ENCODE results near the gene CGB8.

DNA sequence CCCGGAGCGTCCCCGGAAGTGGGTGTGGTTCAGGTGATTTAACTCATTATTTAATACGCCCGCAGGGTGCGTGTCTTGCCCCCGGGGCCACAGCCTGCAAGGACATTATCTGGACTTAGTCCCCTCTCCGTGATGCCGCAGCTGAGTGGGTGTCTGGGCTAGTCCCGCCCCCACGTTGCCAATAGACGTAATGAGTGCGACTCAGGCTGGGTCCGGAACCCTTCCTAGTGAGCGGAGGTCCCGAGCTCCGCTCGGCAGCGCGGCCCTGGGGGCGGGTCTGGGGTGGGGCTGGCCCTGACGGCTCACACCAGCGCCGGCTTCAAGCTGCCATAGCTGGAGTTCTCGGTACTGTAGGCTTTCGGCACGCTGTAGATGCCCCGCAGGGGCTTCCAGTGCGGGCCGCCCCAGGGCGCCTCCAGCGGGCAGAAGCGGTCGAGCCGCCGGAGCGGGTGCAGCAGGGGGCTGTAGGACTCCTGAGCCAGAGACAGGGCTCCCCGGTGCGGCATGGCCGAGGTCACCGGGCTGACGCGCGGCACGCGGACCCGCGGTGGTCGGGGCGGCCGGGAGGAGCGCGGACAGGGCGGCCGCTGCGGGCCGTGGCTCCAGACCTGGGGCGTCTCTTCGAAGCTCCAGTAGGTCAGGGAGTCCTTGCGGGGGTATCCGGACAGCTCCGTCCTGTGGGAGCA is 31.1 kb downstream of the CGB8 start:
- TF ChIP-seq, protein P1, sequence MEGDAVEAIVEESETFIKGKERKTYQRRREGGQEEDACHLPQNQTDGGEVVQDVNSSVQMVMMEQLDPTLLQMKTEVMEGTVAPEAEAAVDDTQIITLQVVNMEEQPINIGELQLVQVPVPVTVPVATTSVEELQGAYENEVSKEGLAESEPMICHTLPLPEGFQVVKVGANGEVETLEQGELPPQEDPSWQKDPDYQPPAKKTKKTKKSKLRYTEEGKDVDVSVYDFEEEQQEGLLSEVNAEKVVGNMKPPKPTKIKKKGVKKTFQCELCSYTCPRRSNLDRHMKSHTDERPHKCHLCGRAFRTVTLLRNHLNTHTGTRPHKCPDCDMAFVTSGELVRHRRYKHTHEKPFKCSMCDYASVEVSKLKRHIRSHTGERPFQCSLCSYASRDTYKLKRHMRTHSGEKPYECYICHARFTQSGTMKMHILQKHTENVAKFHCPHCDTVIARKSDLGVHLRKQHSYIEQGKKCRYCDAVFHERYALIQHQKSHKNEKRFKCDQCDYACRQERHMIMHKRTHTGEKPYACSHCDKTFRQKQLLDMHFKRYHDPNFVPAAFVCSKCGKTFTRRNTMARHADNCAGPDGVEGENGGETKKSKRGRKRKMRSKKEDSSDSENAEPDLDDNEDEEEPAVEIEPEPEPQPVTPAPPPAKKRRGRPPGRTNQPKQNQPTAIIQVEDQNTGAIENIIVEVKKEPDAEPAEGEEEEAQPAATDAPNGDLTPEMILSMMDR (IDR thresholded peaks at IDR 0.05 in 4 of 5, conservative IDR thresholded peaks at IDR 0.05 in 1 of 5) = peak; percentile 19 to 53 (median 36)
- TF ChIP-seq POLR2A (IDR thresholded peaks at IDR 0.05) = no peak

All from gastrocnemius medialis (tissue), 4 donors.